SK-N-SH (cell line): ENCODE measurements around the gene MED26.

Experiments used
- CHD2 ChIP-seq: fragments of 150-350 bp; IDR thresholded peaks from 2 replicates; pipeline ENCODE4 v1.6.1; 2018; ENCODE audit warnings: low read length; ENCODE audit not compliant: partially characterized antibody
- CTCF ChIP-seq: fragments of 200-600 bp; sonication (generic); IDR thresholded peaks from 2 replicates; pipeline ENCODE4 v1.6.1; 2017; ENCODE audit warnings: antibody characterized with exemption, mild to moderate bottlenecking, moderate library complexity
- EZH2phosphoT487 ChIP-seq: fragments of 200-600 bp; sonication (generic); IDR thresholded peaks from 2 replicates; pipeline ENCODE4 v1.6.1; 2017; ENCODE audit warnings: low read depth, mixed run types, mild to moderate bottlenecking, antibody characterized with exemption, moderate library complexity, borderline replicate concordance
- RCOR1 ChIP-seq: fragments of 150-350 bp; IDR thresholded peaks from 2 replicates; pipeline ENCODE4 v1.6.1; 2017; ENCODE audit warnings: antibody characterized with exemption, low read length
- ZBTB33 ChIP-seq: IDR thresholded peaks from 2 replicates; pipeline ENCODE4 v1.4.0; 2012; ENCODE audit warnings: low read depth, borderline replicate concordance

- TF ChIP-seq ZBTB33 = no peak
- no peak for TF ChIP-seq CTCF
- TF ChIP-seq RCOR1 = no peak
- no peak for TF ChIP-seq EZH2phosphoT487
- no peak for TF ChIP-seq CHD2
Observed at GRCh38 chr19:16668176-16668575, 40.2 kb upstream of the MED26 start.
